ENCODE results near the gene BPIFA1. TPM values are rescaled to one million over a fixed set of nuclear protein-coding genes. Genes with fewer than 3 reads are reported as not detected.
A peak's percentile ranks its signal among the peaks of the same experiment; 100 is the strongest.

Gene BPIFA1
- total and polyA plus RNA-seq, 12 donors = not detected

- DNase-seq = no peak
- TF ChIP-seq, protein P1, sequence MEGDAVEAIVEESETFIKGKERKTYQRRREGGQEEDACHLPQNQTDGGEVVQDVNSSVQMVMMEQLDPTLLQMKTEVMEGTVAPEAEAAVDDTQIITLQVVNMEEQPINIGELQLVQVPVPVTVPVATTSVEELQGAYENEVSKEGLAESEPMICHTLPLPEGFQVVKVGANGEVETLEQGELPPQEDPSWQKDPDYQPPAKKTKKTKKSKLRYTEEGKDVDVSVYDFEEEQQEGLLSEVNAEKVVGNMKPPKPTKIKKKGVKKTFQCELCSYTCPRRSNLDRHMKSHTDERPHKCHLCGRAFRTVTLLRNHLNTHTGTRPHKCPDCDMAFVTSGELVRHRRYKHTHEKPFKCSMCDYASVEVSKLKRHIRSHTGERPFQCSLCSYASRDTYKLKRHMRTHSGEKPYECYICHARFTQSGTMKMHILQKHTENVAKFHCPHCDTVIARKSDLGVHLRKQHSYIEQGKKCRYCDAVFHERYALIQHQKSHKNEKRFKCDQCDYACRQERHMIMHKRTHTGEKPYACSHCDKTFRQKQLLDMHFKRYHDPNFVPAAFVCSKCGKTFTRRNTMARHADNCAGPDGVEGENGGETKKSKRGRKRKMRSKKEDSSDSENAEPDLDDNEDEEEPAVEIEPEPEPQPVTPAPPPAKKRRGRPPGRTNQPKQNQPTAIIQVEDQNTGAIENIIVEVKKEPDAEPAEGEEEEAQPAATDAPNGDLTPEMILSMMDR (IDR thresholded peaks at IDR 0.05) = no peak
- 72 to 80% (median 77%) methylated on average over 3 of the region's 3 CpGs for WGBS, 4 donors
- Histone ChIP-seq H3K9me3 (replicated peaks in 1 of 3) (no peaks in the 10 kb centered on the region), H3K27me3 (no peaks in the 10 kb centered on the region), H3K36me3 (replicated peaks in 1 of 2) (no peaks in the 10 kb centered on the region), H3K27ac (no peak overlapping the region), H3K4me3 (no peak overlapping the region), H3K4me1 (replicated peaks in 1 of 2) (no peaks in the 10 kb centered on the region)
- intact Hi-C loops (cut with DNase I) = no loop called here
These were observed 32.4 kb upstream of the BPIFA1 start for GRCh38 chr20:33203444-33203843.

GRCh38 chr20:33209789-33210188, 26.0 kb upstream of the BPIFA1 start:
- DNase-seq = peak; percentile 65 to 85 (median 76)
- Histone ChIP-seq H3K4me3 (no peak overlapping the region), H3K36me3 (replicated peaks in 1 of 2) (no peaks in the 10 kb centered on the region), H3K27me3 (no peaks in the 10 kb centered on the region), H3K4me1 (replicated peaks in 1 of 2) (no peaks in the 10 kb centered on the region), H3K9me3 (replicated peaks in 1 of 3) (no peaks in the 10 kb centered on the region), H3K27ac (no peak overlapping the region)
- 3 to 7% (median 5%) methylated on average over 13 of the region's 13 CpGs for WGBS, 4 donors
- no peak for TF ChIP-seq POLR2A (IDR thresholded peaks at IDR 0.05)
- TF ChIP-seq, protein P1 (IDR thresholded peaks at IDR 0.05) = no peak
- intact Hi-C loops (cut with DNase I) = loop anchor here in 1 of 2 donors (5.0 kb wide), 1 partner anchor 302 kb away; no protein-coding TSS in a partner anchor

GRCh38 chr20:33210371-33210770, 25.4 kb upstream of the BPIFA1 start:
- Histone ChIP-seq H3K27me3 (no peaks in the 10 kb centered on the region), H3K36me3 (replicated peaks in 1 of 2) (no peaks in the 10 kb centered on the region), H3K9me3 (replicated peaks in 1 of 3) (no peaks in the 10 kb centered on the region), H3K4me1 (replicated peaks in 1 of 2) (no peaks in the 10 kb centered on the region), H3K4me3 (no peak overlapping the region), H3K27ac (no peak overlapping the region)
- intact Hi-C loops (cut with DNase I) = loop anchor here in 1 of 2 donors (5.0 kb wide), 1 partner anchor 303 kb away; no protein-coding TSS in a partner anchor
- DNase-seq = no peak
- 18 to 28% (median 20%) methylated on average over 1 of the region's 1 CpG for WGBS, 4 donors
- TF ChIP-seq, protein P1 (IDR thresholded peaks at IDR 0.05) = no peak
- TF ChIP-seq POLR2A (IDR thresholded peaks at IDR 0.05) = no peak

DNA sequence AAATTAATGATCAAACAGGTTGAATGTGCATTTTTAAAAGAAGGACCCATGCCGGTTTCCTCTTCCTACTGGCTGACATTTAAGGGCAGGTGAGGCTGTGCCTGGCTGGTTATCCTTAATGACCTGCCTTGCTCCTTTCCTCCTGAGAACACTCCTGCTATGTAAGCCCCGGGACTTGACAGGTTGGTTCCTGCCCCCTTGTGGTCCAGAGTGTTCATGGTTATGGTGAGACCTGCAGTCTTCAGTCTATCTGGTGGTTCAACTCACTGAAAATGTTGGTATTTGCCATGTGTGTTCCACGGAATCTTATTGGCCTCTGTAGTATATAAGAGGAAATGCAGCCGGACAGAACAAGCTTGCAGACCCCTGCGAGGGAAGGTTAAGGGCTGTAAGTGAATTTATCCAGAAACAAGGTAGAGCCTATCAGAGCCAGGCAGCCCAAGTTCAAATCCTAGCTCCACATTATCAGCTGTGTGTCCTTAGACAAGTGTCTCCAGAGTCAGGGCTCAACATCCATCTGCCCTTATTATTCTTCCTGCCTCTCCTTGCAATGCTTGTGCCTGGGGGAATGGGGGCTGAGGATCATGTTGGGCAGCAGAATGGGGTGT, 23.9 kb upstream of the BPIFA1 start:
- Histone ChIP-seq H3K36me3 (replicated peaks in 1 of 2) (no peaks in the 10 kb centered on the region), H3K27me3 (no peaks in the 10 kb centered on the region), H3K9me3 (replicated peaks in 1 of 3) (no peaks in the 10 kb centered on the region), H3K27ac (no peak overlapping the region), H3K4me3 (no peak overlapping the region), H3K4me1 (replicated peaks in 1 of 2) (no peaks in the 10 kb centered on the region)
- intact Hi-C loops (cut with DNase I) = loop anchor here in 1 of 2 donors (5.0 kb wide), 1 partner anchor 305 kb away; no protein-coding TSS in a partner anchor
- no peak for TF ChIP-seq POLR2A (IDR thresholded peaks at IDR 0.05)
- TF ChIP-seq, protein P1 (IDR thresholded peaks at IDR 0.05) = peak in 5 of 6 experiments; percentile 21 to 41 (median 26)
- DNase-seq = peak; percentile 14 to 72 (median 54)
- 6 to 19% (median 14%) methylated on average over 3 to 5 of the region's 5 CpGs for WGBS, 4 donors
